Epithelial cell of proximal tubule (primary cell): ENCODE data around the gene HS6ST3. TPM values are rescaled to one million over a fixed set of nuclear protein-coding genes. Genes with fewer than 3 reads are reported as not detected.

Experiments
- DNase-seq: peaks from one replicate; pipeline ENCODE4 v3.0.0-alpha.2; 2011; ENCODE audit warnings: low read depth
- H3K4me3 ChIP-seq: 2 replicates; pipeline ENCODE4 v1.5.1; 2011; ENCODE audit warnings: low read depth, mild to moderate bottlenecking, low read length
- CTCF ChIP-seq: conservative IDR thresholded peaks from 2 replicates; pipeline ENCODE4 v1.5.1; 2012; ENCODE audit warnings: low read depth, mild to moderate bottlenecking, low read length
- total RNA-seq: library from RNA; depleted of rRNA; stranded (reverse); fragments of >200 nt; gene quantifications from 2 replicates; pipeline ENCODE4 v1.2.3, GENCODE V29; 2015

The HS6ST3 gene
- total RNA-seq, 1 donor from 2014 or later = 0.29 TPM

- H3K4me3 ChIP-seq = no peak overlapping the region
- DNase-seq = no peak
- TF ChIP-seq CTCF = no peak
These were observed 719.6 kb downstream of the HS6ST3 start for GRCh38 chr13:96809366-96810096.

GRCh38 chr13:96810104-96810503, 720.2 kb downstream of the HS6ST3 start:
- DNase-seq = no peak
- no peak for TF ChIP-seq CTCF
- H3K4me3 ChIP-seq = no peak overlapping the region

GRCh38 chr13:96811049-96811448, 721.1 kb downstream of the HS6ST3 start:
- TF ChIP-seq CTCF = no peak

GRCh38 chr13:96816261-96816660, 726.4 kb downstream of the HS6ST3 start:
- DNase-seq = no peak
- no peak overlapping the region for H3K4me3 ChIP-seq
- TF ChIP-seq CTCF = no peak

More at GRCh38 chr13:96811049-96811448, 721.1 kb downstream of the HS6ST3 start:
- H3K4me3 ChIP-seq = no peak overlapping the region
- DNase-seq = no peak

GRCh38 chr13:96816874-96817273, 727.0 kb downstream of the HS6ST3 start:
- H3K4me3 ChIP-seq = no peak overlapping the region
- no peak for TF ChIP-seq CTCF
- no peak for DNase-seq

GRCh38 chr13:96817336-96817941, 727.5 kb downstream of the HS6ST3 start:
- TF ChIP-seq CTCF = peak; percentile 62
- no peak overlapping the region for H3K4me3 ChIP-seq
- DNase-seq = no peak

GRCh38 chr13:96819375-96819774, 729.5 kb downstream of the HS6ST3 start:
- TF ChIP-seq CTCF = no peak
- H3K4me3 ChIP-seq = no peak overlapping the region
- DNase-seq = no peak
